H9 (cell line): ENCODE measurements around the gene MTMR6. TPM values are rescaled to one million over a fixed set of nuclear protein-coding genes. Genes with fewer than 3 reads are reported as not detected.

ENCODE experiments used
- DNase-seq: peaks from one replicate; pipeline ENCODE4 v3.0.0-alpha.2; 2017
- H2AFZ ChIP-seq: one replicate; pipeline ENCODE4 v1.6.1; 2013; ENCODE audit warnings: mild to moderate bottlenecking, low read length, control low read depth, moderate library complexity
- H2AK5ac ChIP-seq: 2 replicates; pipeline ENCODE4 v1.6.1; 2013; ENCODE audit warnings: low read length, control low read depth, mixed read lengths; ENCODE audit not compliant: insufficient read length
- H2BK120ac ChIP-seq: one replicate; pipeline ENCODE4 v1.6.1; 2013; ENCODE audit warnings: low read depth, mild to moderate bottlenecking, low read length, control low read depth, inconsistent platforms; ENCODE audit not compliant: poor library complexity, severe bottlenecking
- H2BK12ac ChIP-seq: 2 replicates; pipeline ENCODE4 v1.6.1; 2013; ENCODE audit warnings: low read length, control low read depth, mixed read lengths, low read depth; ENCODE audit not compliant: insufficient read length
- H2BK15ac ChIP-seq: 2 replicates; pipeline ENCODE4 v1.6.1; 2013; ENCODE audit warnings: low read depth, low read length, control low read depth
- H2BK20ac ChIP-seq: one replicate; pipeline ENCODE4 v1.6.1; 2013; ENCODE audit warnings: low read depth, mild to moderate bottlenecking, low read length, control low read depth, inconsistent platforms; ENCODE audit not compliant: poor library complexity, severe bottlenecking
- H2BK5ac ChIP-seq: 2 replicates; pipeline ENCODE4 v1.6.1; 2013; ENCODE audit warnings: low read length, control low read depth, mixed read lengths; ENCODE audit not compliant: insufficient read length
- H3K14ac ChIP-seq: 2 replicates; pipeline ENCODE4 v1.6.1; 2013; ENCODE audit warnings: low read length, control low read depth; ENCODE audit not compliant: insufficient read depth
- H3K18ac ChIP-seq: 2 replicates; pipeline ENCODE4 v1.6.1; 2013; ENCODE audit warnings: low read depth, mild to moderate bottlenecking, mixed read lengths, low read length, control low read depth; ENCODE audit not compliant: insufficient read length
- H3K23ac ChIP-seq: 2 replicates; pipeline ENCODE4 v1.6.1; 2013; ENCODE audit warnings: low read length, control low read depth, mixed read lengths, low read depth; ENCODE audit not compliant: insufficient read length
- H3K23me2 ChIP-seq: 2 replicates; pipeline ENCODE4 v1.6.1; 2013; ENCODE audit warnings: low read depth, mild to moderate bottlenecking, mixed read lengths, low read length, control low read depth; ENCODE audit not compliant: insufficient read length, poor library complexity, severe bottlenecking
- H3K27ac ChIP-seq: 2 replicates; pipeline ENCODE4 v1.5.1; 2013; ENCODE audit warnings: low read length, control low read depth, mixed read lengths, low read depth; ENCODE audit not compliant: insufficient read length
- H3K27me3 ChIP-seq: 2 replicates; pipeline ENCODE4 v1.6.1; 2013; ENCODE audit warnings: low read length, control low read depth, inconsistent platforms; ENCODE audit not compliant: insufficient read depth
- H3K4ac ChIP-seq: 2 replicates; pipeline ENCODE4 v1.6.1; 2013; ENCODE audit warnings: low read depth, mild to moderate bottlenecking, control low read depth, inconsistent platforms, low read length, moderate library complexity
- H3K4me1 ChIP-seq: 2 replicates; pipeline ENCODE4 v1.6.1; 2013; ENCODE audit warnings: low read length, control low read depth, inconsistent platforms; ENCODE audit not compliant: insufficient read depth
- H3K4me2 ChIP-seq: 2 replicates; pipeline ENCODE4 v1.6.1; 2013; ENCODE audit warnings: low read length, control low read depth, mixed read lengths; ENCODE audit not compliant: insufficient read length, insufficient read depth
- H3K56ac ChIP-seq: 2 replicates; pipeline ENCODE4 v1.6.1; 2013; ENCODE audit warnings: low read depth, mild to moderate bottlenecking, mixed read lengths, low read length, control low read depth; ENCODE audit not compliant: insufficient read length
- H3K79me1 ChIP-seq: 2 replicates; pipeline ENCODE4 v1.6.1; 2013; ENCODE audit warnings: low read depth, mild to moderate bottlenecking, moderate library complexity, low read length, control low read depth, inconsistent platforms; ENCODE audit not compliant: insufficient read depth, poor library complexity, severe bottlenecking
- H3K79me2 ChIP-seq: 2 replicates; pipeline ENCODE4 v1.6.1; 2013; ENCODE audit warnings: low read length, control low read depth, inconsistent platforms; ENCODE audit not compliant: insufficient read depth
- H3K9ac ChIP-seq: 2 replicates; pipeline ENCODE4 v1.6.1; 2013; ENCODE audit warnings: low read length, control low read depth, mixed read lengths; ENCODE audit not compliant: insufficient read length; ENCODE audit errors: extremely low read depth
- H3K9me3 ChIP-seq: one replicate; pipeline ENCODE4 v1.6.1; 2013; ENCODE audit warnings: low read depth, low read length, inconsistent platforms; ENCODE audit not compliant: control insufficient read depth
- H3T11ph ChIP-seq: one replicate; pipeline ENCODE4 v1.6.1; 2013; ENCODE audit warnings: mild to moderate bottlenecking, low read length, control low read depth, inconsistent platforms
- H4K20me1 ChIP-seq: one replicate; pipeline ENCODE4 v1.6.1; 2013; ENCODE audit not compliant: control insufficient read depth, insufficient read length, insufficient read depth
- H4K5ac ChIP-seq: 2 replicates; pipeline ENCODE4 v1.6.1; 2013; ENCODE audit warnings: low read depth, mild to moderate bottlenecking, mixed read lengths, low read length, control low read depth; ENCODE audit not compliant: insufficient read length
- H4K8ac ChIP-seq: replicated peaks from 2 replicates; pipeline ENCODE4 v1.6.1; 2013; ENCODE audit warnings: low read length, control low read depth, mixed read lengths, low read depth; ENCODE audit not compliant: insufficient read length
- H4K91ac ChIP-seq: 2 replicates; pipeline ENCODE4 v1.6.1; 2013; ENCODE audit warnings: low read depth, mild to moderate bottlenecking, moderate library complexity, mixed read lengths, low read length, control low read depth; ENCODE audit not compliant: insufficient read length
- H3K27ac Mint-ChIP-seq, 3 experiments: 2 replicates in 2 of 3; 3 replicates in 1 of 3; pipeline ENCODE4 v1.8.0; 2020 to 2021; ENCODE audit warnings: mixed read lengths in 3 of 3, mild to moderate bottlenecking in 1 of 3, moderate library complexity in 1 of 3
- H3K27me3 Mint-ChIP-seq: 2 replicates; pipeline ENCODE4 v1.8.0; 2021; ENCODE audit warnings: low read depth, mild to moderate bottlenecking, moderate library complexity, mixed read lengths
- H3K36me3 Mint-ChIP-seq, 3 experiments: 2 replicates in 2 of 3; 3 replicates in 1 of 3; pipeline ENCODE4 v1.8.0; 2020 to 2021; ENCODE audit warnings: low read depth in 3 of 3, mixed read lengths in 3 of 3; ENCODE audit not compliant: insufficient read depth in 1 of 3
- H3K4me1 Mint-ChIP-seq, 2 experiments: 2 replicates each; pipeline ENCODE4 v1.8.0; 2020; ENCODE audit warnings: mixed read lengths in 2 of 2
- H3K4me3 Mint-ChIP-seq, 2 experiments: 2 replicates in 1 of 2; 3 replicates in 1 of 2; pipeline ENCODE4 v1.8.0; 2020 to 2021; ENCODE audit warnings: mild to moderate bottlenecking in 2 of 2, mixed read lengths in 2 of 2, moderate library complexity in 1 of 2
- H3K9me3 Mint-ChIP-seq, 2 experiments: 2 replicates in 1 of 2; 3 replicates in 1 of 2; pipeline ENCODE4 v1.8.0; 2020; ENCODE audit warnings: mild to moderate bottlenecking in 2 of 2, mixed read lengths in 2 of 2, moderate library complexity in 1 of 2
- CTCF ChIP-seq: fragments of 200-600 bp; sonication (generic); conservative IDR thresholded peaks from 3 replicates; pipeline ENCODE4 v1.8.0; 2021; ENCODE audit warnings: antibody characterized with exemption, mild to moderate bottlenecking
- WGBS: extraction: QIAGEN DNeasy Blood & Tissue Kit; methylation state at CpG from one replicate; pipeline ENCODE4 v1.1.7; 2013; ENCODE audit warnings: missing lambda C conversion rate, low lambda C conversion rate, mixed read lengths; ENCODE audit not compliant: insufficient read length; ENCODE audit errors: extremely low coverage; 5-methylcytosine and 5-hydroxymethylcytosine counted together
- total RNA-seq: library from RNA; stranded (reverse); gene quantifications from 2 replicates; pipeline ENCODE4 v1.2.1, GENCODE V29; 2021

Gene MTMR6
- total RNA-seq, 1 experiment from 2014 or later, result 7.0 TPM

GRCh38 chr13:25302121-25302520, 14.8 kb upstream of the MTMR6 start:
- Mint-ChIP-seq H3K27me3 (peaks cover 31% of the 10 kb centered on the region), H3K4me1 (peaks cover 15% of the 10 kb centered on the region in 2 experiments), H3K36me3 (peaks cover 6 to 29% (median 25%) of the 10 kb centered on the region in 3 experiments), H3K9me3 (peaks cover 0 to 6% of the 10 kb centered on the region in 2 experiments; a peak in 2 of 5 replicates), H3K4me3 (peak overlapping the region; percentile 92 to 93), H3K27ac (peak overlapping the region in 2 of 3 experiments; percentile 72 to 89; a peak in 3 of 7 replicates)
- Histone ChIP-seq H3K23ac (no peak overlapping the region), H3K14ac (peak overlapping the region; percentile 42; the same call in 1 of the 2 replicates), H3K4me2 (peak overlapping the region; percentile 76), H3K4me1 (no peaks in the 10 kb centered on the region), H4K20me1 (no peaks in the 10 kb centered on the region), H2AK5ac (no peak overlapping the region), H3K56ac (no peak overlapping the region), H3K9ac (peak overlapping the region; percentile 77), H3K4ac (no peak overlapping the region), H2BK15ac (no peak overlapping the region), H2BK12ac (no peak overlapping the region), H2BK20ac (no peak overlapping the region), H2AFZ (no peak overlapping the region), H3K79me2 (peaks cover 30% of the 10 kb centered on the region), H3K23me2 (no peaks in the 10 kb centered on the region), H3K9me3 (no peaks in the 10 kb centered on the region), H3K27me3 (no peaks in the 10 kb centered on the region), H3K27ac (no peak overlapping the region), H4K5ac (no peak overlapping the region), H3K79me1 (no peaks in the 10 kb centered on the region), H2BK120ac (no peak overlapping the region), H4K91ac (no peak overlapping the region), H4K8ac (no peak overlapping the region), H3K18ac (no peak overlapping the region), H3T11ph (no peak overlapping the region), H2BK5ac (no peak overlapping the region)
- DNase-seq, result no peak
- WGBS, result no CpG with 5 or more reads among the region's 7 CpGs
- no peak for TF ChIP-seq CTCF
